Measurements from ENCODE around the gene DHDH. TPM values are rescaled to one million over a fixed set of nuclear protein-coding genes. Genes with fewer than 3 reads are reported as not detected.
"Not testable (repeated sequence)": the region's sequence is repeated elsewhere in the genome, so short reads cannot be mapped to it uniquely, and the experiment has no call there.

Gene DHDH
- total RNA-seq, 1 donor: not detected

DNA sequence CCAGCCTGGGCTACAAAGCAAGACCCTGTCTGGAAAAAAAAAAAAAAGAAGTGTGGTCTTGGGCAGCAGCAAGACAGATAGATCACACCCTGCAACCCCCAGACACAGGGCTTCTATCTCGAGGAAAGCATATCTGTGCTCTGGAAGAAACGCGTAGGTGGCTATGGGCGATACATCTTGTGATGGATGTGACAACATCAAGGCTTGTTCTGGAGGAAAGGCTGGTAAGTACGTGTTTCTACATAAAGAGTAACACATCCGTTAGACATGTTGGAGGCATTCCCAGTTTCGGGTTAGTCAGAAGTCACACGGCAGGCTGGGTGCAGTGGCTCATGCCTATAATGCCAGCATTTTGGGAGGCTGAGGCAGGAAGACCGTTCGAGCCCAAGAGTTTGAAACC, 6.6 kb upstream of the DHDH start:
- no peak overlapping the region for H3K4me3 ChIP-seq (ENCODE audit: low read depth, low read length)
- peak; percentile 99 for DNase-seq (ENCODE audit: low read depth)

DNA sequence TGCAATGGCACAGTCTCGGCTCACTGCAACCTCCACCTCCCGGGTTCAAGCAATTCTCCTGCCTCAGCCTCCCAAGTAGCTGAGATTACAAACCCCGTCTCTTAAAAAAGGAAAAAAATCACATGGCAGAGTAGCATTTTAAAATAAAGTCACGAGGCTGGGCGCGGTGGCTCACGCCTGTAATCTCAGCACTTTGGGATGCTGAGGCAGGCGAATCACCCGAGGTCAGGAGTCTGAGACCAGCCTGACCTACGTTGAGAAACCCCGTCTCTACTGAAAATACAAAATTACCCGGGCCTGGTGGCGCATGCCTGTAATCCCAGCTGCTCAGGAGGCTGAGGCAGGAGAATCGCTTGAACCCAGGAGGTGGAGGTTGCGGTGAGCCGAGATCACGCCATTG, 5.8 kb upstream of the DHDH start:
- not testable (repeated sequence) for H3K4me3 ChIP-seq (ENCODE audit: low read depth, low read length); DNase-seq (ENCODE audit: low read depth)

More for the DNA sequence above, 6.6 kb upstream of the DHDH start:
- TF ChIP-seq, protein P1, sequence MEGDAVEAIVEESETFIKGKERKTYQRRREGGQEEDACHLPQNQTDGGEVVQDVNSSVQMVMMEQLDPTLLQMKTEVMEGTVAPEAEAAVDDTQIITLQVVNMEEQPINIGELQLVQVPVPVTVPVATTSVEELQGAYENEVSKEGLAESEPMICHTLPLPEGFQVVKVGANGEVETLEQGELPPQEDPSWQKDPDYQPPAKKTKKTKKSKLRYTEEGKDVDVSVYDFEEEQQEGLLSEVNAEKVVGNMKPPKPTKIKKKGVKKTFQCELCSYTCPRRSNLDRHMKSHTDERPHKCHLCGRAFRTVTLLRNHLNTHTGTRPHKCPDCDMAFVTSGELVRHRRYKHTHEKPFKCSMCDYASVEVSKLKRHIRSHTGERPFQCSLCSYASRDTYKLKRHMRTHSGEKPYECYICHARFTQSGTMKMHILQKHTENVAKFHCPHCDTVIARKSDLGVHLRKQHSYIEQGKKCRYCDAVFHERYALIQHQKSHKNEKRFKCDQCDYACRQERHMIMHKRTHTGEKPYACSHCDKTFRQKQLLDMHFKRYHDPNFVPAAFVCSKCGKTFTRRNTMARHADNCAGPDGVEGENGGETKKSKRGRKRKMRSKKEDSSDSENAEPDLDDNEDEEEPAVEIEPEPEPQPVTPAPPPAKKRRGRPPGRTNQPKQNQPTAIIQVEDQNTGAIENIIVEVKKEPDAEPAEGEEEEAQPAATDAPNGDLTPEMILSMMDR (IDR thresholded peaks at IDR 0.05; ENCODE audit: insufficient read depth, low read length): no peak

DNA sequence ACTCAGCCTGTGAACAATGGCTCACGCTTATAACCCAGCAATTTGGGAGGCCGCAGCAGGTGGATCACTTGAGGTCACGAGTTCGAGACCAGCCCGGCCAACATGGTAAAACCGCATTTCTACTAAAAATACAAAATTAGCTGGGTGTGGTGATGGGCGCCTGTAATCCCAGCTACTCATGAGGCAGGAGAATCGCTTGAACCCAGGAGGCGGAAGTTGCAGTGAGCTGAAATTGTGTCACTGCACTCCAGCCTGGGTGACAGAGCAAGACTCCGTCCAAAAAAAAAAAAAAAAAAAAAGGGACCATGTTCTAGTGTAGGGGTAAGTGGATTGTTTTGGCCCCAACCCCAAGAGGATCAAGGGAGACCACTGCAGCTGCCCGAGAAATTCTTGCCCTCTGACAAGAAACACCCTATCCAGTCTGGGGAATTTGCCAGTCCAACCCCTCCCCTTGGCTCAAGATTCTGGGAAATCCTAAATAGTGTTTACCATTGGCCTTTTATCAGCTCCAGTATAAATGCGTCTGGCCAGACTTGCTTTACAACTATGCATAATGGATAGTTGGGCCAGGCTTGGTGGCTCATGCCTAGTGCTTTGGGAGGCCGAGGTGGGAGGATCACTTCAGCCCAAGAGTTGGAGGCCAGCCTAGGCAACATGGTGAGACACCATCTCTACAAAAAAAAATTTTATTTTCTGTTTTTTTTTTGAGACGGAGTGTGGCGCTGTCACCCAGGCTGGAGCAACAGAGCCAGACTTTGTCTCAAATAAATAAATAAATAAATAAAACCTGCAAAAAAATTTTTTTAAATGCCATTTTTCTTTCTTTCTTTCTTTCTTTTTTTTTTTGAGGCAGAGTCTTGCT, 5.1 kb upstream of the DHDH start:
- TF ChIP-seq, protein P1 (IDR thresholded peaks at IDR 0.05; ENCODE audit: insufficient read depth, low read length): no peak
- H3K4me3 ChIP-seq (ENCODE audit: low read depth, low read length): no peak overlapping the region
- peak; percentile 93 for DNase-seq (ENCODE audit: low read depth)

DNA sequence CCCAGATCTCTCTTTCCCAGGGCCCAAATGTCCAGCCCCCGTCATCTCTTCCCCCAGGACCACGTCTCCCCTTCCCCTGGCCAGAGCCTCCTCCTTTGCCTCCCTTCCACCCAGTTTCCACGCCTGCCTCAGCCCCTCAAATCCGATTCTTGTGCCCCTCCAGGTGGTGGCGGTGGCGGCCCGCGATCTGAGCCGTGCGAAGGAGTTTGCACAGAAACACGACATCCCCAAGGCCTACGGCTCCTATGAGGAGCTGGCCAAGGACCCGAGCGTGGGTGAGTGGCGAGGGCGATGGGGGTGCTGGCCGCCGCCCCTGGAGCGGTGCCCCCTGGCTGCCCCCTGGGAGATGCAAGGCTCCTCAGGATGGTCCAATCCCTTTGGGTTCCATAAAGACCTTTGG, 1.3 kb downstream of the DHDH start:
- TF ChIP-seq, protein P1 (IDR thresholded peaks at IDR 0.05; ENCODE audit: insufficient read depth, low read length): no peak
- no peak overlapping the region for H3K4me3 ChIP-seq (ENCODE audit: low read depth, low read length)
- no peak for DNase-seq (ENCODE audit: low read depth)

DNA sequence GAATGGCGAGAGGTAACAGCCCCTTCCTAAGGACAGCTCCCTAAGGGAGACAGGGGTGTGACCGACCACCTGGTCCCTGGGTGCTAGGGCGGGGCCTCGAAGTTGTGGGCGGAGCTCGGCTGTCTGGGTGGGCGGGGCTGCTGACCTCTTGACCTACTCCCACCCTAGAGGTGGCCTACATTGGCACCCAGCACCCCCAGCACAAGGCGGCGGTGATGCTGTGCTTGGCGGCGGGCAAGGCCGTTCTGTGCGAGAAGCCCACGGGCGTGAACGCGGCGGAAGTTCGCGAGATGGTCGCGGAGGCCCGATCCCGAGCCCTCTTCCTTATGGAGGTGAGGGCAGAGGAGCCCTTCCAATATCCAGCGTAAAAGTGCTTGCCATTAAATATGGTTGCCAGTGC, 2.4 kb downstream of the DHDH start:
- TF ChIP-seq, protein P1 (IDR thresholded peaks at IDR 0.05; ENCODE audit: insufficient read depth, low read length): no peak
- H3K4me3 ChIP-seq (ENCODE audit: low read depth, low read length): no peak overlapping the region
- DNase-seq (ENCODE audit: low read depth): no peak

GRCh38 chr19:48938256-48938655, 4.8 kb downstream of the DHDH start:
- TF ChIP-seq, protein P1 (IDR thresholded peaks at IDR 0.05; ENCODE audit: insufficient read depth, low read length): no peak
- no peak overlapping the region for H3K4me3 ChIP-seq (ENCODE audit: low read depth, low read length)

GRCh38 chr19:48940902-48941301, 7.4 kb downstream of the DHDH start:
- H3K4me3 ChIP-seq (ENCODE audit: low read depth, low read length): no peak overlapping the region
- no peak for DNase-seq (ENCODE audit: low read depth)
- TF ChIP-seq, protein P1 (IDR thresholded peaks at IDR 0.05; ENCODE audit: insufficient read depth, low read length): no peak

More at GRCh38 chr19:48938256-48938655, 4.8 kb downstream of the DHDH start:
- DNase-seq (ENCODE audit: low read depth): no peak

Measured in fibroblast of the aortic adventitia (primary cell).